HG02970 (cell line): ENCODE results near the gene GRN.
"Not testable (repeated sequence)": the region's sequence is repeated elsewhere in the genome, so short reads cannot be mapped to it uniquely, and the experiment has no call there.

Experiments
- ATAC-seq: cut with Tn5 transposase; IDR thresholded peaks from one replicate; pipeline ENCODE4 v1.9.1; 2021; ENCODE audit warnings: mild to moderate bottlenecking, moderate library complexity, moderate number of reproducible peaks; ENCODE audit not compliant: unreplicated experiment, low FRiP score

GRN gene

DNA sequence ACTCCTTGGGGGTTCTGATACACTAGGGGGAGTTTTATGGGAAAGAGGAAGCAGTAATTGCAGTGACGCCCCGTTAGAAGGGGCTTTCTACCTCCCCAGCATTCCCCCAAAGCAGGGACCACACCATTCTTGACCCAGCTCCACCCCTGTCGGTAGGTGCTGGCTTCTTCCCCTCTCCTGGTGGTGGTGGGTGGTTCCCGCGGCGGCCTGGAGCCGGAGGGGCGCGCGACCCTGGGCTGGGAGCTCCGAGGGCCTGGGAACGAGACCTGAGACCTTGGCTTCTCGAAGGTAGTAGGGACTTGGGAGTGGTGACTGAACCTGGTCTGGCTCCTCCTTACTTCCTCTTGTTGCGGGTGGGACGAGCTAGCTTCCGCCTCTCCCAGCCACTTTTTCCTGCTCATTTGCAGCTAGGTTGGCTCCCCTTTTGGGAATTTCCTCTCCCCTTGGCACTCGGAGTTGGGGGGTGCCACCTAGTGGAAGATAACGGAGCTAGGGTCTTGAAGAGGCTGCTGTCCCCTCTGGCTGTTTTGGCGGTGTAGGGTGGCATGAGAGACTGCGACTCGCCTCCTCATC is 438 bp downstream of the GRN start:
- no peak for ATAC-seq

DNA sequence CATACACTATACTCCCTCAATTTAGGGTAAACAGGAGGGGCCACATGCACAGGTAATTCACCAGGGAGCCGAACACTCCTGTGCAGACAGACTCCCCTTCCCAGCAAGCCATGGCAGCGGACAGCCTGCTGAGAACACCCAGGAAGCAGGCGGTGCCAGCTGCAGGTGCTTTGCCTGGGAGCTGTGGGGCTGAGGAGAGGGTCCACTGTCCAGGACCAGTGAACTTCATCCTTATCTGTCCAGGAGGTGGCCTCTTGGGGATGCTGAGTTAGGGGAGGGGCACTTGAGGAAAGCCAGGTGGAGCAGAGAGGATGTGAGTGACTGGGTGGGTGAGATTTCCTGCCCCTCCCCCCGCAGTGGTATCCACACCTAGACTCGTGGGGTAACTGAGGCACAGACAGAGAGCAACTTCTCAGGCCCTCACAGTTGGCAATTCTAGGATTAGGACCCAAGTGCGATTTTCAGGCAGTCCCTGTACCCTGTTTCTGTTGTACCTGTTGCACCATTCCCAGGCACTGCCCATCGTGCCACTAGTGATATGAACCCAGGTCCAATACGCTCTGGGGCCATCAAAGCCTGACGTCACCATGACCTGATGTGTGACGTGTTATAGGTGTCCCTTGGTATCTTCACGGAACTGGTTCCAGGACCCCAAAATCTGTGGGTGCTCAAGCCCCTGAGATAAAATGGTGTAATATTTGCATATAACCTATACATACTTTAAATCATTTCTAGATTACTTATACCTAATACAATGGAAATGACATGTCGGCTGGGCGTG is 1.2 kb downstream of the GRN start:
- ATAC-seq, result no peak

DNA sequence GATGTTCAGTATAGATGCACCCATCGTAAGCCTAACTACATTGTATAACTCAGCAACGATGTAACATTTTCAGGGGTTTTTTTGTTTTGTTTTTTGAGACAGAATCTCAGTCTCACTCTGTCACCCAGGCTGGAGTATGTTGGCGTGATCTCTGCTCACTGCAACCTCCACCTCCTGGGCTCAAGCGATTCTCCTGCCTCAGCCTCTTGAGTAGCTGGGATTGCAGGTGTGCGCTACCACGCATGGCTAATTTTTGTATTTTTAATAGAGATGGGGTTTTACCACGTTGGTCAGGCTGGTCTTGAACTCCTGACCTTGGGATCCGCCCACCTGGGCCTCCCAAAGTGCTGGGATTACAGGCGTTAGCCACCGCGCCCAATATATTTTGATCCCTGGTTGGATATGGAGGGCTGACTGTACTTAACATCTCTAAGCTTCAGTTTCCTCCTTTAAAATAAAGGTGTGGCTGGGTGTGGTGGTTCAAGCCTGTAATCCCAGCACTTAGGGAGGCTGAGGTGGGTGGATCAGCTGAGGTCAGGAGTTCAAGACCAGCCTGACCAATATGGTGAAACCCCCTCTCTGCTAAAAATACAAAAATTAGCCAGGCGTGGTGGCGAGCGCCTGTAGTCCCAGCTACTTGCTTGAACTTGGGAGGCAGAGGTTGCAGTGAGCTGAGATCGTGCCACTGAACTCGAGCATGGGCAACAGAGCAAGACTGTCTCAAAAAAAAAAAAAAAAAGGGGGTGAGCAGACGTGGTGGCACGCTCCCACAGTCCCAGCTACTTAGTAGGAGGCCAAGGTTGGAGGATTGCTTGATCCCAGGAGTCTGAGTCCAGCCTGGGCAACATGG is 2.3 kb downstream of the GRN start:
- ATAC-seq, result not testable (repeated sequence)

DNA sequence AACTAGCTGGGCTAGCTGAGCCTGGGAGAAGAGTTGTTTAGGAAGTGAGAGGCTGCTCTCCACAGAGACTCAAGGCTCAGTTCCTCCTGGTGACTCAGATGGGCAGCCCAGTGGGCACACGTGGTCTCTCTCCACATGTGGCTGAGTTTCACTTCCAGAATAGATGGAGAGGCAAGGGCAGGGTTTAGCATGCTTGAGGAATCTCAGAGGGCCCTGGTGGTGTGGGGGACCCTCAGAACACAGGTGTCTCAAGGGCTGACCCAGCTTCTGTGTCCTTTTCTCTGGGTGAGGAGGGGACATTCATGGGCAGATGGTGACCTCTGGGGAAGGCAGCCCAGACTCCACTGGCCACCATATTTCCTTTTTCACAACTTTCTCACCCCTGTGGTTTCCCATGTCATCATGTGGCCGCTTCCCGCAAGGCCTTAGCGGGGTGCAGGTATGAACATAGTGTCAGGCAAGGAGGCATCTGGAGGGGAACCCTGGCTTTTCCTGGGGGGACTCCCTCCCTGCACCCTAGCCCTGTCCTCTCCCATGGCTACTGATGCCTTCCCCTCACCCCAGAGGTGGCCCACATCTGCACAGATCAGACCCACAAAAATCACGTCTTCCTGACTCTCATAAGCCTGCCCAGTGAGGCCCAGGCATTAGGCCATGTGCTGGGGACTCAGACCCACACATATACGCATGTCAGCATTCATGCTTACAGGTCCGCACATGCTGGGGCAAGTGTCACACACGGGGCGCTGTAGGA is 3.3 kb downstream of the GRN start:
- peak; percentile 35 for ATAC-seq

DNA sequence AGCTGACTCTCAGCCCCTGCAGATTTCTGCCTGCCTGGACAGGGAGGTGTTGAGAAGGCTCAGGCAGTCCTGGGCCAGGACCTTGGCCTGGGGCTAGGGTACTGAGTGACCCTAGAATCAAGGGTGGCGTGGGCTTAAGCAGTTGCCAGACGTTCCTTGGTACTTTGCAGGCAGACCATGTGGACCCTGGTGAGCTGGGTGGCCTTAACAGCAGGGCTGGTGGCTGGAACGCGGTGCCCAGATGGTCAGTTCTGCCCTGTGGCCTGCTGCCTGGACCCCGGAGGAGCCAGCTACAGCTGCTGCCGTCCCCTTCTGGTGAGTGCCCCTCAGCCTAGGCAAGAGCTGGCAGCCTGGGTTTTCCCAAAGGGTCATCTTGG is 3.9 kb downstream of the GRN start:
- ATAC-seq, result no peak

DNA sequence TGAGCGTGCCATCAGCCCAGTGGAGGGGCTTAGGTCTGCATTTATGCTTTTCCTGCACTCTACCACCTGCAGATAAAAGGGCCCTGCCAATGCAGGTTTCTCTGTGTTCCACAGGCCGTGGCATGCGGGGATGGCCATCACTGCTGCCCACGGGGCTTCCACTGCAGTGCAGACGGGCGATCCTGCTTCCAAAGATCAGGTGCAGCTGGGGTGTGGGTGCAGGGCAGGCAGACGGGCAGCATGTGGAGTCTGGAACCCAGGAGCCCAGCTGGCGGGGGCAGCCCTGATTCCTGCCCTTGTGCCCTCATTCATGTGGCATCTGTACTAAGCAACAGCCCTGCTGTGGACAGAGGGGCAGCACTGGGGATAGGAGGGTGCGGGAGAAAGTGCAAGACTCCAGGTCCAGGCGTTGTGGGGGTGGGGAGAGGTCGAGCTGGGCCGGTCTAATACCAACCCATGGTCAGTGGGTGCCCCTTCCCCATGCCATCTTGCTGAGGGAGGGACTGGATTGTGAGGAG is 4.5 kb downstream of the GRN start:
- no peak for ATAC-seq

DNA sequence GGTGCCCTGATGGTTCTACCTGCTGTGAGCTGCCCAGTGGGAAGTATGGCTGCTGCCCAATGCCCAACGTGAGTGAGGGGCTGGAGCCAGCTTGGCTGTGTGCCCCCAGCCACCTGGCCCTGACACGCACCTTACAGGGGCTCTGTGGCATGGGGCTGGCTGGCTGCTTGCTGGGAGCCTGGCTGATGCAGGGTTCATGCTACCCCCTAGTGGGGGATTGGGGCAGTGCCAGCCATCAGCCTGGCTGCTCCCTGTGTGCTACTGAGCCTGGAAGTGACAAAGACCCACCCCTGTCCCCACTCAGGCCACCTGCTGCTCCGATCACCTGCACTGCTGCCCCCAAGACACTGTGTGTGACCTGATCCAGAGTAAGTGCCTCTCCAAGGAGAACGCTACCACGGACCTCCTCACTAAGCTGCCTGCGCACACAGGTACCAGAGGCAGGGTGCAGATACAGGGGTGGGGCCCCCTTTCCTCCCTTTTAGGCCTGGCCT is 5.7 kb downstream of the GRN start:
- no peak for ATAC-seq

DNA sequence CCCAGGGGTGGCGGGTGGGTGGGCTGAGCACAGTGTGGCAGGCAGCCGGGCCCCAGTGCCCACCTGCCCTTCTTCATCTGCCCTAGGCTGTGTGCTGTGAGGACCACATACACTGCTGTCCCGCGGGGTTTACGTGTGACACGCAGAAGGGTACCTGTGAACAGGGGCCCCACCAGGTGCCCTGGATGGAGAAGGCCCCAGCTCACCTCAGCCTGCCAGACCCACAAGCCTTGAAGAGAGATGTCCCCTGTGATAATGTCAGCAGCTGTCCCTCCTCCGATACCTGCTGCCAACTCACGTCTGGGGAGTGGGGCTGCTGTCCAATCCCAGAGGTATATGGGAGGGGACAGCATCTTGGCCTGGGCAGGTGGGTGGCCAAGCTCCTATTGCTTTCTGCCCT is 6.4 kb downstream of the GRN start:
- no peak for ATAC-seq

DNA sequence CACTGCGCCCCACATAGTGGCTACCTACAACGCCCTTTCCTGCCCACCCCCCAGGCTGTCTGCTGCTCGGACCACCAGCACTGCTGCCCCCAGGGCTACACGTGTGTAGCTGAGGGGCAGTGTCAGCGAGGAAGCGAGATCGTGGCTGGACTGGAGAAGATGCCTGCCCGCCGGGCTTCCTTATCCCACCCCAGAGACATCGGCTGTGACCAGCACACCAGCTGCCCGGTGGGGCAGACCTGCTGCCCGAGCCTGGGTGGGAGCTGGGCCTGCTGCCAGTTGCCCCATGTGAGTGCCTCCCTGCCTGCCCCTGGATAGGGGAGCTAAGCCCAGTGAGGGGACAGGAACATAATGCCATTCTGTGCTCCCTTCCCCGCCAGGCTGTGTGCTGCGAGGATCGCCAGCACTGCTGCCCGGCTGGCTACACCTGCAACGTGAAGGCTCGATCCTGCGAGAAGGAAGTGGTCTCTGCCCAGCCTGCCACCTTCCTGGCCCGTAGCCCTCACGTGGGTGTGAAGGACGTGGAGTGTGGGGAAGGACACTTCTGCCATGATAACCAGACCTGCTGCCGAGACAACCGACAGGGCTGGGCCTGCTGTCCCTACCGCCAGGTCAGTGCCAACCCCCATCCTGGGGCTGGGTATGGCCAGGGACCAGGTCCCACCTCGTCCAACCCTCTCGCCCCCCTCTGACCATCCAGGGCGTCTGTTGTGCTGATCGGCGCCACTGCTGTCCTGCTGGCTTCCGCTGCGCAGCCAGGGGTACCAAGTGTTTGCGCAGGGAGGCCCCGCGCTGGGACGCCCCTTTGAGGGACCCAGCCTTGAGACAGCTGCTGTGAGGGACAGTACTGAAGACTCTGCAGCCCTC is 7.1 kb downstream of the GRN start:
- no peak for ATAC-seq

DNA sequence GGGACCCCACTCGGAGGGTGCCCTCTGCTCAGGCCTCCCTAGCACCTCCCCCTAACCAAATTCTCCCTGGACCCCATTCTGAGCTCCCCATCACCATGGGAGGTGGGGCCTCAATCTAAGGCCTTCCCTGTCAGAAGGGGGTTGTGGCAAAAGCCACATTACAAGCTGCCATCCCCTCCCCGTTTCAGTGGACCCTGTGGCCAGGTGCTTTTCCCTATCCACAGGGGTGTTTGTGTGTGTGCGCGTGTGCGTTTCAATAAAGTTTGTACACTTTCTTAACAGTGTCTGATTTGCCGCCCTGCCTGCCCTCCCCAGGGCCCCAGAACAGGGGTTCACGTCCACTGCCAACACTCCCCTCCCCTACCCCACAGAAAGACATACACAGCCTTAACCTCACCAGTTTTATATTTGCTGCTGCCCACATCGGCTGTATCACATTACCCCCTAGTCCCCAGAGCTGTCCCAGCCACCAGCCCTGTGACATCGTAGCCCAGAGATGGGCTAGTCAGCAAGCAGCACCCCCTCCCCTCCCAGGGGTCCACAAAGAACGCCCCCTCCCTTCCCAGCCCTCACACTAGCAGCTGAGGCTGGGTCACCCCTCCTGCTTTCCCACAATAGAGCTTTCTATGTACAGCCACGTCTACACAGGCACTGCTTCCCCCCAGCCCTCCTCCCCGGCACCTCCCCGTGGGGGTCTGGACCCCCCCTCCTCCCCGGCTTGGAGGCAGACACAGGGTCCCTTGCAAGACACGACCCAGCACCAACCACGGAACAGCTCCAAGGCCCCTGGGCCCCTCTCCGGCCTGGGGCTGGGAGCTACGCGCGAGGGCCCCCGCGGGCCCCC is 7.9 kb downstream of the GRN start:
- ATAC-seq, result no peak

DNA sequence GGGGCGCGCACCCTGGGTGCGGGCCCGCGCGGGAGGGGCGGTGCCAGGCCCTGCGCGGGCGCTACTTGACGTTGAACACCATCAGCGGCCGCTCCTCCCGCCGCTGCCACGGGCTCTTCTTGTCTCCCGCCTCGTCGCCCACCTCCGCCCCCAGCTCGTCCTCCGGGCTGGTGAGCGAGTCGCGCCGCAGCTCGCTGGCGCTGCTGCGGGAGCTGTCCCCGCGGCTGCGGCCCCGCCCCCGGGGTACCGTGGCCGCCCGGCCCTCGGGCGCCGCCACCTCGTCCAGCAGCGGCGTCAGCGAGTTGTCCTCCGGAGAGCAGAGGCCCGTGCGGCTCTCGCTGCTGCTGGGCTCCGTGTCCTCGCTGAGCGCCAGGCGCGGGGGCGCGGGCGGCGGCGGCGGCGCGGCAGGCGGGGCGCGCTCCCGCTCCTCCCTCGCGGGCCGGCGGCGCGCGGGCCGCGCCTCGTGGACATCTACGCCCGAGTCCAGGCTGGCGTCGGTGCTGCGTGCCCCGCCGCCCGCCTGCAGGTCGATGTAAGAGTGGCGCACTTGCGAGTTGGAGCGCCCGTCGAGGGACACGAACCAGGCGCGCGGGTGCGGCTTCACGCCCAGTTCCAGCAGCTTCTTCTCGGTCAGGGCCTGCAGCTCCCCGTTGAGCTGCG is 8.7 kb downstream of the GRN start:
- ATAC-seq, result no peak

DNA sequence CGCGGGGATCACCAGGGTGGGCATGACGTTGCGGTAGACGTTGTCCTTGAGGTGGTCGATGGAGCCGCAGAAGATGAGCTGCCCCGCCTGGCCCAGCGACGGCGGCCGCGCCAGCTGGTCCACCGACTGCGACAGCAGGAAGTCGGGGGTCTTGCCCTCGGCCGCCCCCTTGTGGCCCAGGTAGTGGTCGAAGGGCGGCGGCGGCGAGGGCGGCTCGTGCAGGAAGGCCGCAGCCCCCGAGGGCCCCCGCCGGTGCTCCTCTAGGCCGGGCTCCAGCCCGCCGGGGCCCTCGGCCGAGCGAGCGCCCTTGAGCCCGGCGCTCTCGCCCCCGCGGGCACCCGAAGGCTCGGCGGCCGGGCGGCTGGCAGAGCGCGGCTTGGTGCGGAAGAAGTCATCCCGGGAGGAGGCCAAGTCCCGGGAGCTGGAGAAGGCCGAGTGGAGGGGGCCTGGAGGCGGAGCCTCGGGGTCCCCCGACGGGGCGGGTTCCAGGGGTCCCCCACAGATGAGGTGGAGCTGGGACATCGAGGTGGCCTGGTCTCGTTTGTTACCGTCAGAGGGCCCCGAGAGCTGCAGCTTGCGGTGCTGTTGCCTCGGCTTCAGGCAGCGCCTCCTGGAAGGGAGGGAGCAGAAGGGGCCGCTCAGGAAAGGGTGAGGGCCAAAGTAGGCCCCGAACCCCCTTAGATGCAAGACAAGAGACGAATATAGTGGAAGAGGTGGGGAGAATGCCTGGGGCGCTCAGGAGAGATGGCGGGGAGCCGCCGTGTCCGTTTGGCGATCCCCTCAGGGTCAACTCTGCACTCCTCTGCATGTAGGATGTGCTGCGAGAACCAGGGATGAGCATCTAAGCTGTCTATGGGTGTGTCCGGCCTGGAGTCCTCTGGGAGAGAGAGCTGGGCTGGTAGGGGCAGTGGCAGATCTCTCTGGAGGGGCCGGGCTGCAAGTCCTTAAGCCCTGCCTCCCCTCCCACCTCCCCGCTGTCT is 9.8 kb downstream of the GRN start:
- ATAC-seq, result no peak

DNA sequence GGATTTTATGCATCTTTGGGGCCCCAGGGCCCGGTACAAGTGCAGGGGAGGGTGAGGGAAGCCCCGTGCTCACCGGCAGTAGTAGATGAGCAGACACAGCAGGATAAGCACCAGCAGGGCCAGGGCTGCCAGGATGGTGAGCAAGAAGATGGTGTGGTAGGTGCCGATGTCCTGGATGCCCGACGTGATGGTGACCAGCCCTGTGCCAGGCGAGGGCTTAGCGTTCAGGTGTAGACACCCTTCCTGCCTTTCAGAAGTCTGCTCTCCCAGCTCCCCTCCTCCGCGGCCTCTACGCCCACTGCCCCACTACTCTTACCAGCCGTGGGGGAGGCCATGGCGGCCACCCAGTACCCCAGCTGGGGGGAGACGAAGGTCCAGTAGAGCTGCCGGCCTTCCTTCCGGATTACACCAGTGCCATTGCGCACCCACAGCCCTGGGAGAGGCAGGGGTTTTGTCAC is 10.6 kb downstream of the GRN start:
- ATAC-seq, result no peak

DNA sequence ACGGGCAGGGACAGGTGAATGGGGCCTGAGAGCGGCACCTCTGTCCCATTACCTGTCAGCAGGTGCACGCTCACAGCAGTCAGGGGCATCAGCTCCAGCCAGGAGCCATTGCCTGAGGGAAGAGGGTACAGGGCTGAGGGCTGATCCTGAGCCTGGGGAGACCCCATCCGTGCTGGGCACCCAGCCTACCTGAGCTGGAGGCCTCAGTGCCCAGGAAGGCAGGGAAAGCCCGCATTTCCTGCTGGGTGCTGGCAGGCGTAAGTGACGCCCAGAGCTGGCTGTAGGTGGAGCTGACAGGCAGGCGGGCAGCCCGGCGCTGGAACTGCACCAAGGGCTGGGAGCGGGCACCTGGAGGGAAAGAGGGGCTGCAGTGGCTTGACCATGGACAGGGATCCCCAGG is 11.1 kb downstream of the GRN start:
- no peak for ATAC-seq

DNA sequence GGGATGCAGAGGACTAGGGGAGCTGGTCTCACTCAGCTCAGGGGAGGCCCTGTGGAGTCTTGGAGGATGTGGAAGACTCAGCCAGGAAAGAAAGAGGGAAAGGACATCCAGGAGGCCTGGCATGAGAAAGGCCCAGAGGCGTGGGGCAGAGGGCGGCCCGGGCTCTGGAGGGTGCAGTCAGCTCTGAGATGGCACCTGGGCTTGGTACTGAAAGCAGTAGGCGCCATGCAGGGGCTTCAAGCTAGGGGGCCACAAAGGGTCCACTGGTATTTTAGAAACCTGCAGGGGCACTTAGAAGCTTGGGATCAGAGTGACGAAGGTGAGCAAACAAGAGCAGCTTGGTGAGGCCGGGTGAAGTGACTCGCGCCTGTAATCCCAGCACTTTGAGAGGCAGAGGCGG is 13.0 kb downstream of the GRN start:
- ATAC-seq, result no peak

DNA sequence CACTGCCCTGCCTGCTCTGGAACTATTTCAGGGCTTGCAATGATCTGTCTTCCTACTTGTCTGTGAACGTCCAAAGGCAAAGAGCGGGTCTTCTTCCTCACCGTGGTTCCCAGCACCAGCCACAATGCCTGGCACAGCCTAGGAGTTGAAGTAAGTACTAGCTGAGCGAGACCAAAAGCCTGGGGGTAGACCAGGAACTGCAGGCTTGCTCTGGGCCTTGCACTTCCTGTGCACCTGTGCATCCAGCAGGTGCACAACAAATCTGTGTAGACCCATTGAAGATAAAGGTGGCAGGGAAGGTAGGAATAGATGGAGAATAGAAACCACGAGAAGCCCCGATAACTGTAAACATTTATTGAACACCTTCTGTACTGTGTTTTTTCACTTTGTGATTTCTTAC is 13.9 kb downstream of the GRN start:
- no peak for ATAC-seq
